HG03460 (cell line): ENCODE measurements around the gene EEIG1.
A peak's percentile ranks its signal among the peaks of the same experiment; 100 is the strongest.

Source experiments
- ATAC-seq: cut with Tn5 transposase; IDR thresholded peaks from one replicate; pipeline ENCODE4 v1.9.1; 2021; ENCODE audit not compliant: unreplicated experiment

Gene EEIG1

GRCh38 chr9:127975376-127976315 is 5.1 kb downstream of the EEIG1 start:
- ATAC-seq = no peak

- ATAC-seq = no peak
Measured at GRCh38 chr9:127974769-127975261, 6.0 kb downstream of the EEIG1 start.

- ATAC-seq = no peak
Measured at GRCh38 chr9:127974001-127974768, 6.6 kb downstream of the EEIG1 start.

- no peak for ATAC-seq
Measured at GRCh38 chr9:127973169-127974000, 7.4 kb downstream of the EEIG1 start.

GRCh38 chr9:127972236-127972871 is 8.4 kb downstream of the EEIG1 start:
- no peak for ATAC-seq

- ATAC-seq = no peak
Measured at GRCh38 chr9:127971357-127972235, 9.2 kb downstream of the EEIG1 start.

GRCh38 chr9:127970401-127971313 is 10.1 kb downstream of the EEIG1 start:
- peak; percentile 74 for ATAC-seq

GRCh38 chr9:127968700-127969383 is 11.9 kb downstream of the EEIG1 start:
- no peak for ATAC-seq

GRCh38 chr9:127968042-127968441 is 12.7 kb downstream of the EEIG1 start:
- no peak for ATAC-seq

- no peak for ATAC-seq
Measured at GRCh38 chr9:127967151-127967809, 13.5 kb downstream of the EEIG1 start.

- ATAC-seq = no peak
Measured at GRCh38 chr9:127966416-127967150, 14.2 kb downstream of the EEIG1 start.

- ATAC-seq = no peak
Measured at GRCh38 chr9:127965953-127966352, 14.8 kb downstream of the EEIG1 start.

GRCh38 chr9:127963359-127964064 is 17.3 kb downstream of the EEIG1 start:
- ATAC-seq = no peak

- no peak for ATAC-seq
Measured at GRCh38 chr9:127963041-127963358, 17.8 kb downstream of the EEIG1 start.

GRCh38 chr9:127962278-127962677 is 18.5 kb downstream of the EEIG1 start:
- ATAC-seq = no peak

GRCh38 chr9:127961613-127962155 is 19.1 kb downstream of the EEIG1 start:
- no peak for ATAC-seq
